Activated CD4-positive, alpha-beta T cell treated with anti-CD3 and anti-CD28 coated beads, Interleukin-2, amount 10 ng/mL, durations not matched to agents 7 days and 5 days (primary cell): ENCODE results near the gene VSTM2B. TPM values are rescaled to one million over a fixed set of nuclear protein-coding genes. Genes with fewer than 3 reads are reported as not detected.

Source experiments
- CTCF ChIA-PET: fragments of 350-600 bp; sonication (Branson Sonifier 250); formaldehyde crosslinking; loops from one replicate; lab custom pipeline; 2021; ENCODE audit warnings: antibody characterized with exemption; lab: Charles Lee
- POLR2A ChIA-PET: fragments of 350-600 bp; sonication (Branson Sonifier 250); formaldehyde crosslinking; loops from one replicate; lab custom pipeline; 2021; ENCODE audit warnings: antibody characterized with exemption; lab: Charles Lee
- DNase-seq: peaks from one replicate; pipeline ENCODE4 v3.0.0-alpha.2; 2020
- H3K27ac Mint-ChIP-seq: one replicate; pipeline ENCODE4 v1.8.0; 2021; ENCODE audit warnings: mild to moderate bottlenecking, moderate library complexity, mixed read lengths
- H3K27me3 Mint-ChIP-seq: one replicate; pipeline ENCODE4 v1.8.0; 2021; ENCODE audit warnings: mixed read lengths
- H3K36me3 Mint-ChIP-seq: one replicate; pipeline ENCODE4 v1.8.0; 2021; ENCODE audit warnings: low read depth, mixed read lengths
- H3K4me1 Mint-ChIP-seq: one replicate; pipeline ENCODE4 v1.8.0; 2021; ENCODE audit warnings: mixed read lengths
- H3K4me3 Mint-ChIP-seq: one replicate; pipeline ENCODE4 v1.8.0; 2021; ENCODE audit warnings: mild to moderate bottlenecking, moderate library complexity, mixed read lengths
- H3K9me3 Mint-ChIP-seq: one replicate; pipeline ENCODE4 v1.8.0; 2021; ENCODE audit warnings: mixed read lengths
- total RNA-seq, 2 experiments: library from RNA; stranded (reverse); gene quantifications; one replicate each; pipeline ENCODE4 v1.2.3, GENCODE V29; 2021

The VSTM2B gene
- total RNA-seq, 2 experiments from 2014 or later: not detected

GRCh38 chr19:29612801-29613595 is 87.2 kb downstream of the VSTM2B start:
- no peak for DNase-seq
- Mint-ChIP-seq H3K27ac (no peak overlapping the region), H3K27me3 (no peaks in the 10 kb centered on the region), H3K9me3 (no peaks in the 10 kb centered on the region), H3K36me3 (peaks cover 54% of the 10 kb centered on the region), H3K4me1 (peaks cover 23% of the 10 kb centered on the region), H3K4me3 (no peak overlapping the region)
- ChIA-PET POLR2A (no interaction called here), CTCF (interaction anchor here (1.6 to 4.1 kb wide), 3 partner anchors 7 to 103 kb away, joined by 4 to 32 read pairs (median 29); no protein-coding TSS in a partner anchor)

GRCh38 chr19:29614046-29614445 is 88.3 kb downstream of the VSTM2B start:
- Mint-ChIP-seq H3K9me3 (no peaks in the 10 kb centered on the region), H3K27me3 (no peaks in the 10 kb centered on the region), H3K4me3 (no peak overlapping the region), H3K36me3 (peaks cover 52% of the 10 kb centered on the region), H3K27ac (no peak overlapping the region), H3K4me1 (peaks cover 23% of the 10 kb centered on the region)
- DNase-seq: no peak
- CTCF ChIA-PET: interaction anchor here (0.8 to 1.6 kb wide), 5 partner anchors 10 to 103 kb away, joined by 3 to 5 read pairs (median 4); no protein-coding TSS in a partner anchor
- POLR2A ChIA-PET: interaction anchor here (0.6 kb wide), 1 partner anchor 39 kb away, joined by 4 read pairs; no protein-coding TSS in a partner anchor

Other genes with a start within 250 kb of the VSTM2B start
- 100 to 1,000 TPM in 1 of 2 experiments, 10 to 100 TPM in 1; 96.0 to 113 TPM for gene POP4, start 80.3 kb downstream of the VSTM2B start, total RNA-seq
- 10 to 100 TPM; 49.4 to 52.1 TPM for gene PLEKHF1, start 139.5 kb downstream of the VSTM2B start, total RNA-seq
- gene C19orf12, start 189.3 kb downstream of the VSTM2B start, total RNA-seq: 10 to 100 TPM; 36.5 to 38.8 TPM